HG02623 (cell line): Measurements from ENCODE around the gene SERHL2.
"Not testable (repeated sequence)": the region's sequence is repeated elsewhere in the genome, so short reads cannot be mapped to it uniquely, and the experiment has no call there.

Experiments
- ATAC-seq: cut with Tn5 transposase; IDR thresholded peaks from one replicate; pipeline ENCODE4 v1.9.1; 2021; ENCODE audit warnings: moderate library complexity; ENCODE audit not compliant: unreplicated experiment

The SERHL2 gene

DNA sequence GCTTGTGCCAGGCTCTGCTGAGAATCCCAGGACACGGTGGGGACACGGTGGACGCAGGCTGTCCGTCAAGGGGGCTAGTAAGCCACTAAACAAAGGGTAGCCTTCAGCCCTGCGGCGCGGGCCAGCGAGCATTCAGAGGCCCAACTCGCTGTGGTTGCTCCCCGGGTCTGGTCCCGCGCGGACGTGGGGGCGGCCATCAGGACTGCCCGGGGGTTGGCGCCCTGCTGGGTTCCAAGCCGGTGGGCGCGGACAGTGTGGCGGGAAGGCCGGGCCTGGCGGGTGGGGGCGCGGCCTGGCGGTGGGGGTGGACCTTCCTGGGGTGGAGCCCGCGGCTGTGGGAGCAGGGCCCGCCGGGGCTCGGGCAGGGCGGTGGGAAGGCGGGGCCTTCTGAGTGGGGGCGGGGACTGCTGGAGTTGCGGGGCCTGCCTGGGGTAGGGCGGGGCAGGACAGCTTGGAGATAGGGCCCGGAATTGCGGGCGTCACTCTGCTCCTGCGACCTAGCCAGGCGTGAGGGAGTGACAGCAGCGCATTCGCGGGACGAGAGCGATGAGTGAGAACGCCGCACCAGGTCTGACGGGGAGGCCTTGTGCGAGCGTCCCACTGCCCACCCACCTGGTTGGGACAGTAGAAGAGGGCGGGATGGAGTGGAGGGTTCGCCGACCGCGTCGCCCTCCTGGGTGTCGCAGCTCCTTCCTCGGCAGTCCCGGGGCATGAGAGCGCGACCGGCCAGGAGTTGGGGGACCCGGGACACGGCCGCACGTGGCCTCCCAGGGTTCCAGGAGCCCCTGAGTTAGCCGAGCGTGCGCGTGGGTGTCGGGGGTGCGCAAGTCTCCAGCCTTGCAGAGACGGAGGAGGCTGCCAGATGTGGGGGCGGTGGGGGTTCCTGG, at the start of gene SERHL2:
TSS of gene SERHL2 (plus strand) at position 482 of the 887 bp plus-strand sequence. CDS start at position 547, 65 bp downstream.
- ATAC-seq: peak; percentile 50

- not testable (repeated sequence) for ATAC-seq
Measured at GRCh38 chr22:42508327-42508974, 45.3 kb upstream of the SERHL2 start.

DNA sequence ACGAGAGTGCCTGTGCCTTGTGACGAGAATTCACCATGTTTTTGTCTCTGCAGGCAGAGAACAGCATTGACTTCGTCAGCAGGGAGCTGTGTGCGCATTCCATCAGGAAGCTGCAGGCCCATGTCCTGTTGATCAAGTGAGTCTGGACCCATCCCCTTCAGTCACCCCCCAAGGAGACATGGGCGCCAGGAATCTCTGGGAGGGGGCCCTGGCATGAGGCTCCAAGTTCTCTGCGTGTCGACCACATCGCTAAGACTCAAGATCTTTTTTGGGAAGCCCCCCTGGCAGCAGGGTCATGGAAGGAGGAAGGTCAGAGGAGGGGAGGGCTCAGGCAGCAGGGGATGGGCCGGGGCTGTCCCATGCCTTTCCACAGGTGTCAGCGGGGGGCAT, 44.8 kb upstream of the SERHL2 start:
- not testable (repeated sequence) for ATAC-seq

DNA sequence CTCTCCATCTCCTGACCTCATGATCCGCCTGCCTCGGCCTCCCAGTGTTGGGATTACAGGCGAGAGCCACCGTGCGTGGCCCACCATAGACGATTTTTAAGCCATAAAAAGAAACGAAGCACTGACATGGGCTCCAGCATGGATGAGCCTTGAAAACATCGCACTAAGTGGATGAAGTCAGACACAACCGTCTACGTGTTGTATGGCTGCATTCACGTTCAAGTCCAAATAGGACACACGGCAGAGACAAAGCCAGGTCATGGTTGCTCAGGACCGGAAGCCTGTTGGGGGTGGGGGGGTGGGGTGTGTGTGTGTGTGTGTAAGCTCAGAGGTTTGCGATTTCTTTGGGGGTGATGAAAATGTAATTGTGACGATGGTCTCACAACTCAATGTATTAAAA, 44.2 kb upstream of the SERHL2 start:
- ATAC-seq: no peak

DNA sequence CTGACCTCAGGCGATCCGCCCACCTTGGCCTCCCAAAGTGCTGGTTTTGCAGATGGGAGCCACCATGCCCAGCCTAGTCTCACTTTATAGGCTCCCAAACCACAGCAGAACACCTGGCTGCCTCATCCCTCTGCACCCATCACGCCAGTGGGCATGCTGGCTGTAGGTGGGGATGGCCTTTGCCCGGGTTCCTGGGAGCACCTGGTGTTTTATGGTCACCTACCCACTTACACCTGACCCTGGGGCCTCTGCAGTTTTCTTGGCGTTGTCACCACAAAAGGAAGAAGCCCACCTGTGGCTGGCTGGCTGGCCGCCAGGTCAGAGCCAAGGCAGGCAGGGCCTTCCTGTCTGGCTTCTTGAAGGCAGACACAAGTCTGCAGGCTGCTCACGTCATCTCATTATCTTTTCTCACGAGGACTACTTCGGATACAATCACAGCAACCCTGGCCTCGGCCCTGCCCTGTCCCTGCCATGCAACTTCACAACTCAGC, 42.3 kb upstream of the SERHL2 start:
- no peak for ATAC-seq

GRCh38 chr22:42512273-42512990, 41.3 kb upstream of the SERHL2 start:
- ATAC-seq: not testable (repeated sequence)

DNA sequence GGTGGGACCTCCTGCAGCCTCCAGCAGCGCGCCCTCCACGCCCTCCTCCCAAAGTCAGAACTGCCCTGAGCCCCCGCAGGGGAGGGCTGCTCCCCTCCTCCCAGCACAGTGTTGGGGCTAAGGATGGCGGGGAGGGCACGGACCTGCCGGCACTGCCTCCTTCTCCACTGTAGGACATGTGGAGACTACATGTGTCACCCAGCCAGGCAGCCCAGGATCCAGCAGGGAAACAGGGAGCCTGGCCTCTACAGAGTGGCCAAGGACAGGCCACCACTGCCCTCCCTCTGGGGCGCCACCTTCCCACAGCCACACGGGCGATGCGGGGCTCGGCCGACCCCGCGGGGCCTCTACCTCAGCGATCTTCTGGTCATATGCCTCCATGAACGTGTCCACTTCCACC, 39.4 kb upstream of the SERHL2 start:
- not testable (repeated sequence) for ATAC-seq

GRCh38 chr22:42515304-42515703, 38.5 kb upstream of the SERHL2 start:
- not testable (repeated sequence) for ATAC-seq

DNA sequence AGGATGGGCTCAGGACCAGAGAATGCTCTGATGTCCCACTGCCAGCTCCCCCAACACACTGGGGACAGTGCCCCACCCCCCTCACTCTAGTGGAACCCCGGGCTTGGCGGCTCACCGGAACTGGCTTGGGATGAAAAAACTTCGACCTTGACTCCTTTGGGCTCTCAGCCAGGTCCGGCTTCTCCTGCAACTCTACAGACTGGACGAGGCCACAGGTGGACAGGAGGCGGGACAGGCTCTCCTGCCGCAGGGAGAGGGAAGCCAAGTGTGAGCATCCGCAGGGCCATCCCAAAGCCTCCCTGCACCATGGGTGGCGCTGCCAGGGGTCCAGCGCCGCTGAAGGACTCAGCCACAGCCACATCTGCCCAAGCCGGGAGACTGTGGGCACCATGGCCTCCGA, 37.9 kb upstream of the SERHL2 start:
- no peak for ATAC-seq

- not testable (repeated sequence) for ATAC-seq
Measured at GRCh38 chr22:42517103-42517502, 36.7 kb upstream of the SERHL2 start.

- ATAC-seq: peak; percentile 27
Measured at GRCh38 chr22:42518638-42519524, 34.9 kb upstream of the SERHL2 start.

- peak; percentile 44 for ATAC-seq
Measured at GRCh38 chr22:42519525-42520401, 34.0 kb upstream of the SERHL2 start, which contains the start of gene RRP7A. Gene RRP7A (minus strand): TSS chr22:42519796. CDS start chr22:42519786, 10 bp downstream.

DNA sequence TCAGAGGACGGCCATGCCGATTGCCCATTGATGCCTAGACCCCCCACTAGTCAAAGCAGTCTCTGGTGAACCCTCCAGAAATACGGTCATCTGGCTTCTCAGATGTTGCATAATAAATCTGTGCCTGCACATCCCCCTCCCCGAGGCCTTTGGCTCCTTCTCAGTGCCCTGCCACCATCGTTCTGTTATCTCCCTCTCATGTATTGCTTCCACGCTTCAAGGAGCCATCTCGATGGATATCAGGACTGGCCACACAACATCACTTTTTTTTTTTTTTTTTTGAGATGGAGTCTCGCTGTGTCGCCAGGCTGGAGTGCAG, 32.6 kb upstream of the SERHL2 start:
- no peak for ATAC-seq

DNA sequence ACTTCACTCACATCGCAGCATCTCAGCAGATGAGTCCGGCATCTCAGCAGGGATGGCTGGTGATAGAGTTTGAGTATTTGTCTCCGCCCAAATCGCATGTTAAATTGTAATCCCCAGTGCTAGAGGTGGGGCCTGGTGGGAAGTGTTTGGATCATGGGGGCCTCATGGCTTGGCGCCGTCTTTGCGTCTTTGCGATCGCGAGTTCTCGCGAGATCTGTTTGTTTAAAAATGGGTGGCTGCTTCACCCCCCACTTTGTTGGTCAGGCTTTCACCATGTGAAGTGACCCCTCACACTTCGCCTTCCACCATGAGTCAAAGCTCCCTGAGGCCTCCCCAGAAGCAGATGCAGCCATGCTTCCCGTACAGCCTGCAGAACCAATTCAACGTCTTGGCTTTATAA, 31.2 kb upstream of the SERHL2 start:
- no peak for ATAC-seq

- ATAC-seq: no peak
Measured at GRCh38 chr22:42528591-42529307, 25.0 kb upstream of the SERHL2 start.

DNA sequence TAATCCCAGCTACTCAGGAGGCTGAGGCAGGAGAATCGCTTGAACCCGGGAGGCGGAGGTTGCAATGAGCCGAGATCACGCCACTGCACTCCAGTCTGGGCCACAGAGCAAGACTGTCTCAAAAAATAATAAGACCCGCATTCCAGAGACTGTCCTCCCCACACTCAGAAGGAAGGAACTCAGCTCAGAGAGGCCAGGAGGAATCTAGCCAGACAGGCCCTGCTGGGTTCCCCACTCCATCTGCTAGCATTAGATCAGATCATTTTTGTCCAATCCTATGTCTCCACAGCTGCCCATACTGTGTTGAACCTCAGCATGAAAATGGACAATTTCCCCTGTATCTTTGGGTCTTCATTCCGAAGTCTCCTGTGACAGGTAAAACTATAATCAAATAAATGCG, 24.3 kb upstream of the SERHL2 start:
- ATAC-seq: not testable (repeated sequence)

DNA sequence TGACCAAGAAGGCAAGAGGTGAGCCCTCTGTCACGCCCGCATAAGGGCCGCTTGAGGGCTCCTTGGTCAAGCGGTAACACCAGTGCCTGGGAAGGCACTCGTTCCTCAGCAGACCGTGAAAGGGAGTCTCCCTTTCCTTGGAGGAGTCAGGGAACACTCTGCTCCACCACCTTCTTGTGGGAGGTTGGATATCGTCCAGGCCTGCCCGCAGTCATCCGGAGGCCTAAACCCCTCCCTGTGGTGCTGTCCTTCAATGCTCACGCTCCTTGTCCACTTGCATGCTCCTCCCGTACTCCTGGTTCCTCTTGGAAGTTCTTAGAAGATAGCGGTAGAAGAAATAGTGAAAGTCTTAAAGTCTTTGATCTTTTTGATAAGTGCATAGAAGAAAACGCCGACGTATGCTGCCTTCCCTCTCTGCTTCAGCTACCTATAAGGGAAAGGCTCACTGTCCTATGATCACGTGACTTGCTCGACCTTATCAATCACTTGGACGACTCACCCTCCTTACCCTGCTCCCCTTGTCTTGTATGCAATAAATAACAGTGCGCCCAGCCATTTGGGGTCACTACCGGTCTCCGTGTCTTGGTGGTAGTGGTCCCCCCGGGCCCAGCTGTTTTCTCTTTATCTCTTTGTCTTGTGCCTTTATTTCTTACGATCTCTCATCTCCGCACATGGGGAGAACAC, 22.2 kb upstream of the SERHL2 start:
- not testable (repeated sequence) for ATAC-seq

DNA sequence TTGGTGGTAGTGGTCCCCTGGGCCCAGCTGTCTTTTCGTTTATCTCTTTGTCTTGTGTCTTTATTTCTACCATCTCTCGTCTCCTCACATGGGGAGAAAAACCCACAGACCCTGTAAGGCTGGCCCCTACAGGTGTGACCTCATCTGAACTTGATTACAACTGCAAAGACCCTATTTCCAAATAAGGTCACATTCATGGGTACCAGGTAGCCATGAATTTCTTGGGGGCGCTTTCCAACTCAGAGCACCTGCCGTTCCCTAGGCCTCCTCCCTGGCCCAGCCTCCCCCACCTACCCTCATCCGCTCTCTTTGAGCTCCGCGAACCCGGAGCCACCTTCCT, 20.1 kb upstream of the SERHL2 start:
- ATAC-seq: no peak
